Small intestine (tissue), 7 donors: ENCODE data around the gene UNC13C. TPM values are rescaled to one million over a fixed set of nuclear protein-coding genes. Genes with fewer than 3 reads are reported as not detected.

Experiments used
- DNase-seq, 2 donors: peaks; one replicate each; pipeline versions ENCODE4 v3.0.0 to v3.0.0-alpha.2; 2013
- FAIRE-seq: peaks from 2 replicates; lab custom pipeline; 2012; peaks lifted over from hg19 to GRCh38; lab: Jason Lieb, UNC
- H3K27ac ChIP-seq, 3 donors: one replicate each; pipeline ENCODE4 v1.5.1; 2013; ENCODE audit warnings: low read length in 2 of 3, mild to moderate bottlenecking in 2 of 3, control low read depth in 1 of 3, inconsistent platforms in 1 of 3, low read depth in 1 of 3, moderate library complexity in 1 of 3
- H3K27me3 ChIP-seq, 3 donors: one replicate each; pipeline ENCODE4 v1.6.1; 2013; ENCODE audit warnings: low read length in 3 of 3, inconsistent platforms in 1 of 3; ENCODE audit not compliant: control insufficient read depth in 3 of 3, insufficient read depth in 3 of 3
- H3K36me3 ChIP-seq, 3 donors: one replicate each; pipeline ENCODE4 v1.6.1; 2013; ENCODE audit warnings: low read length in 3 of 3, inconsistent platforms in 1 of 3, low read depth in 1 of 3, mild to moderate bottlenecking in 1 of 3, moderate library complexity in 1 of 3; ENCODE audit not compliant: control insufficient read depth in 3 of 3, insufficient read depth in 2 of 3
- H3K4me1 ChIP-seq, 3 donors: one replicate each; pipeline ENCODE4 v1.6.1; 2013; ENCODE audit warnings: low read length in 2 of 3, inconsistent platforms in 1 of 3, low read depth in 1 of 3, mild to moderate bottlenecking in 1 of 3, moderate library complexity in 1 of 3; ENCODE audit not compliant: control insufficient read depth in 3 of 3, insufficient read depth in 2 of 3
- H3K4me3 ChIP-seq, 3 donors: one replicate each; pipeline ENCODE4 v1.5.1; 2013; ENCODE audit warnings: low read length in 3 of 3, control low read depth in 1 of 3, inconsistent platforms in 1 of 3, low read depth in 1 of 3, mild to moderate bottlenecking in 1 of 3, moderate library complexity in 1 of 3
- H3K9me3 ChIP-seq, 2 donors: one replicate each; pipeline ENCODE4 v1.6.1; 2013; ENCODE audit warnings: low read depth in 1 of 2, low read length in 1 of 2; ENCODE audit not compliant: control insufficient read depth in 2 of 2, insufficient read depth in 1 of 2
- WGBS, 3 donors: extraction: QIAGEN DNeasy Blood & Tissue Kit; methylation state at CpG; one replicate each; pipeline ENCODE4 v1.1.7; 2013; 5-methylcytosine and 5-hydroxymethylcytosine counted together
- polyA plus RNA-seq, 4 donors: library from polyadenylated mRNA; stranded (reverse) in 3 of 4; unstranded in 1 of 4; fragments of 200-250 nt in 3 of 4; fragments of 120-200 nt in 1 of 4; gene quantifications; one replicate each; pipeline versions ENCODE4 v1.2.1 to v1.2.3, GENCODE V29; 2013
- donor health status: healthy with polysubstance abuse.
- donor health status: control.
- donor health status: control.
- donor health status: Bipolar disorder and iron deficiency.
- donor health status: healthy.

Gene UNC13C
- polyA plus RNA-seq, 4 donors = under 0.01 to 0.75 TPM; not detected in 2

DNA sequence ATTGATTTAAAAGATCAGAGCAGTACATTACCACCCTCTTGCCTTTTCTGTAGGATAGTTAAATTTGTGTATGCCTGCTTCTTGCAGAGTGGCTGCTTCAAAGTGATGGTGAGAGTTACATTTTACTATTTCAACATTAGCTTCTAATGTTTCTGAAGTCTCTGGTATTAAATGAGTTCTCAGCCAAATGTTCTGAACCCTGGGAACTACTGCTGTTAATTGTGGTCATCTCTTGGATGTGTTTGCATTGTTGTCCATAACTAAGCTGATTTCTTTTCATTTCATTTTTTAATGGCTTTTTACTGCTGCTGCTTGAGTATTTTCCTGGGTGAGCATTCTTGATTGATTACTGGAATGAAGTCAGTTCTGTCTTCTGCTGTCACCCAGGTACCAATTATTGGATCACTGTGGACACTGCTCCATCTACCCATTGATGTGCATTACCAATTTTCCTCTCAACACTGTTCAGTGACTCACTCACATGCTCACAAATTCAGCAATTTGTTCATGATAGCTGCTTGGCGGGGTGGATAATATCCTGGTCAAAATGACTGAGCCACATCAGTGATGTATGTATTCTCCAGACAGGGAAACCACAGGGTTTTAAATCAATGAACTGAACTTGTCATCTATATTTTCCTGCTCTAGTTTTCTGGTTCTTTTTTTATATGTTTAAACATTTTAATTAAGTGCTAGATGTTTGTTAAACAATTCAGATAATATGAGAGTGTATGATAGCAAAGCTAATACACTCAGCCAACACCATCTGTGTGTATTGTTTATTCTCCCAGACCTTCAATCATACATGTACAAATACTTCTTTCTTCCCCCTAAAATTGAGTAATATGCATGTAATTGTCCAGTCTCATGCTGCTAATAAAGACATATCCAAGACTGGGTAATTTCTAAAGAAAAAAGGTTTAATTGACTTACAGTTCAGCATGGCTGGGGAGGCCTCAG, 630.9 kb downstream of the UNC13C start:
- Histone ChIP-seq H3K27ac (no peak overlapping the region), H3K9me3 (no peaks in the 10 kb centered on the region), H3K4me1 (no peaks in the 10 kb centered on the region), H3K4me3 (no peak overlapping the region), H3K27me3 (no peaks in the 10 kb centered on the region), H3K36me3 (no peaks in the 10 kb centered on the region)
- DNase-seq (no peak), FAIRE-seq (no peak)
- WGBS, 3 donors = 79 to 88% (median 87%) methylated on average over 1 of the region's 1 CpG

DNA sequence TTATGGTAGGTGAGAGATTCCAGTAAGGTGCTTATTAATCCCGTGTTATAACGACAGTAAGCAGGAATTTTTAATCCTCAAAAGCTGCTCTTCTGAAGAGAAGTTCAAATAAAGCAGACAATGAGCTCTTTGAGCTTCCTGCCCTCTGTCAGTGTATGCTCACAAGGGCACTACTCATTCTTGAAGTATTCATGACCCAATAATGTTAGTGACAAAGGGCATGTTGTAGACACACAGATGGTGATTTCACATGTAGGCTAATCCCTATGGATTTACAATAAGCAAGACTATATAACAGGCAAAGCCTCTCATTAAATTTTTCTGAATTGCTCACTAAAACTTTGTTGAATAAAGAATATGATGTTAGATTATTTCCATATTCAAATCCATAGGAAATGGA, 639.9 kb downstream of the UNC13C start:
- Histone ChIP-seq H3K36me3 (no peaks in the 10 kb centered on the region), H3K4me3 (no peak overlapping the region), H3K27me3 (no peaks in the 10 kb centered on the region), H3K27ac (peak overlapping the region in 2 of 3 donors; percentile 49 to 68), H3K9me3 (no peaks in the 10 kb centered on the region), H3K4me1 (peaks cover 0 to 17% (median 0%) of the 10 kb centered on the region in 3 donors)
- DNase-seq = peak; percentile 56 to 73
- FAIRE-seq = no peak
- WGBS, 3 donors = 29 to 53% (median 33%) methylated on average over 2 of the region's 2 CpGs

GRCh38 chr15:54619180-54619579, 640.9 kb downstream of the UNC13C start:
- 12 to 57% (median 27%) methylated on average over 3 of the region's 3 CpGs for WGBS, 3 donors
- peak overlapping the region in 2 of 3 donors; percentile 48 to 49 for H3K27ac ChIP-seq

GRCh38 chr15:54620916-54621315, 642.7 kb downstream of the UNC13C start:
- WGBS, 3 donors = 76 to 86% (median 82%) methylated on average over 3 of the region's 3 CpGs
- Histone ChIP-seq H3K4me1 (peaks cover 0 to 17% (median 0%) of the 10 kb centered on the region in 3 donors), H3K27ac (no peak overlapping the region), H3K9me3 (no peaks in the 10 kb centered on the region), H3K36me3 (no peaks in the 10 kb centered on the region), H3K4me3 (no peak overlapping the region), H3K27me3 (no peaks in the 10 kb centered on the region)
- no peak for DNase-seq
- no peak for FAIRE-seq

More at GRCh38 chr15:54619180-54619579, 640.9 kb downstream of the UNC13C start:
- DNase-seq (peak; percentile 87 to 96), FAIRE-seq (peak; percentile 15)
- H3K4me1 ChIP-seq = peaks cover 0 to 17% (median 0%) of the 10 kb centered on the region in 3 donors
- H3K36me3 ChIP-seq = no peaks in the 10 kb centered on the region
- H3K27me3 ChIP-seq = no peaks in the 10 kb centered on the region
- H3K4me3 ChIP-seq = no peak overlapping the region
- no peaks in the 10 kb centered on the region for H3K9me3 ChIP-seq

- no peak for FAIRE-seq
- WGBS, 3 donors = 91 to 93% (median 93%) methylated on average over 4 of the region's 4 CpGs
- no peak for DNase-seq
- Histone ChIP-seq H3K4me1 (peaks cover 0 to 5% (median 0%) of the 10 kb centered on the region in 3 donors), H3K27me3 (no peaks in the 10 kb centered on the region), H3K36me3 (no peaks in the 10 kb centered on the region), H3K9me3 (peaks cover 0 to 7% of the 10 kb centered on the region in 2 donors), H3K27ac (no peak overlapping the region), H3K4me3 (no peak overlapping the region)
These were observed 657.9 kb downstream of the UNC13C start for GRCh38 chr15:54636147-54636546.

- no peak overlapping the region for H3K4me3 ChIP-seq
- no peak for FAIRE-seq
- H3K36me3 ChIP-seq = no peaks in the 10 kb centered on the region
- H3K27ac ChIP-seq = no peak overlapping the region
- peaks cover 0 to 10% of the 10 kb centered on the region in 2 donors for H3K9me3 ChIP-seq
- no peak for DNase-seq
- H3K4me1 ChIP-seq = peaks cover 0 to 5% (median 0%) of the 10 kb centered on the region in 3 donors
- H3K27me3 ChIP-seq = no peaks in the 10 kb centered on the region
These were observed 660.4 kb downstream of the UNC13C start for GRCh38 chr15:54638666-54639065.

DNA sequence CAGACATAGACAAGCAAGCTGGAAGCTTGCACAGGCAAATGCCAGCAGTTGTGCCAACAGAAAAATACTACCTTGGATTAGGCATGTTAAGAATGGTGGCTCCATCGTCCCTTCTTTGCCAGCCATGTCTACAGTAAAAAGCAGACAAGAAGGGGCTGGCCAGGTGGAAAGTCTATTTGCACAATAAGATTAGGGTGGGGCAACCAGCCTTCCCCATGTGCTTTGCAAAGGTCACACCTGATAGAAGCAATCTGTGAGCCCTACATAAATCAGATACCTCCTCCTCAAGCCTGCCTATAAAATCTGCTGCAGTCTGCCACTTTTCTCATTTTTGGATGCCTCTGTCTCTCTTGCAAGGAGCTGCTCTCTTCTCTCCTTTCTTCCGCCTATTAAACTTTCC, 662.6 kb downstream of the UNC13C start:
- Histone ChIP-seq H3K36me3 (no peaks in the 10 kb centered on the region), H3K27me3 (no peaks in the 10 kb centered on the region), H3K4me1 (peaks cover 0 to 5% (median 0%) of the 10 kb centered on the region in 3 donors), H3K9me3 (peaks cover 0 to 10% of the 10 kb centered on the region in 2 donors), H3K27ac (peak overlapping the region in 1 of 3 donors; percentile 51), H3K4me3 (no peak overlapping the region)
- peak; percentile 64 to 83 for DNase-seq
- WGBS, 3 donors = 27 to 69% (median 36%) methylated on average over 2 of the region's 2 CpGs
- no peak for FAIRE-seq

DNA sequence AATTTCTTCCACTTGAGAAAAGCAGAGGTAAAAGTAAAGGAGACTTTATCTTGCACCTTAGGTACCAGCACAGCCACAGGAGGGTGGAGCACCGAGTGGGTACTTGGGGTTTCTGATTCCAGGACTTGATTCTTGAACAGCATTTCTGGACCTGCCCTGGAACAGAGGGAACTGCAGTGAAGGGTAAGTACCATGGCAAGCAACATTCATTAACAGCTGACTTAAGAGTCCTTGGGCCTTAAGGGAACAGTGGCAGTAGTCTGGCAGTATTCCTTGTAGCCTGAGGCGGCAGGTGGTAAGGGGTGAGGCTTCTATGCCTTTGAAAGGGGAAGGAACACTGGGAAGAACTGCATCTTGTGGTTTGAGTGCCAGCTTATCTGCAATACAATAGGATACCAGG, 666.6 kb downstream of the UNC13C start:
- DNase-seq (no peak), FAIRE-seq (no peak)
- Histone ChIP-seq H3K4me3 (no peak overlapping the region), H3K9me3 (peaks cover 0 to 11% of the 10 kb centered on the region in 2 donors), H3K27ac (no peak overlapping the region), H3K36me3 (no peaks in the 10 kb centered on the region), H3K4me1 (peaks cover 0 to 5% (median 0%) of the 10 kb centered on the region in 3 donors), H3K27me3 (no peaks in the 10 kb centered on the region)
- WGBS, 3 donors = 64 to 93% (median 93%) methylated on average over 2 of the region's 2 CpGs
